HG02885 (cell line): ENCODE measurements around the gene TMEM25.
"Not testable (repeated sequence)": the region's sequence is repeated elsewhere in the genome, so short reads cannot be mapped to it uniquely, and the experiment has no call there.

Experiments
- ATAC-seq: cut with Tn5 transposase; IDR thresholded peaks from one replicate; pipeline ENCODE4 v1.9.1; 2021; ENCODE audit warnings: mild to moderate bottlenecking; ENCODE audit not compliant: unreplicated experiment, poor library complexity

TMEM25 gene

GRCh38 chr11:118531597-118532084 is 649 bp downstream of the TMEM25 start:
- no peak for ATAC-seq

- no peak for ATAC-seq
These were observed 1.1 kb downstream of the TMEM25 start for GRCh38 chr11:118532091-118532490.

- ATAC-seq = no peak
These were observed 2.1 kb downstream of the TMEM25 start for GRCh38 chr11:118532852-118533768.

DNA sequence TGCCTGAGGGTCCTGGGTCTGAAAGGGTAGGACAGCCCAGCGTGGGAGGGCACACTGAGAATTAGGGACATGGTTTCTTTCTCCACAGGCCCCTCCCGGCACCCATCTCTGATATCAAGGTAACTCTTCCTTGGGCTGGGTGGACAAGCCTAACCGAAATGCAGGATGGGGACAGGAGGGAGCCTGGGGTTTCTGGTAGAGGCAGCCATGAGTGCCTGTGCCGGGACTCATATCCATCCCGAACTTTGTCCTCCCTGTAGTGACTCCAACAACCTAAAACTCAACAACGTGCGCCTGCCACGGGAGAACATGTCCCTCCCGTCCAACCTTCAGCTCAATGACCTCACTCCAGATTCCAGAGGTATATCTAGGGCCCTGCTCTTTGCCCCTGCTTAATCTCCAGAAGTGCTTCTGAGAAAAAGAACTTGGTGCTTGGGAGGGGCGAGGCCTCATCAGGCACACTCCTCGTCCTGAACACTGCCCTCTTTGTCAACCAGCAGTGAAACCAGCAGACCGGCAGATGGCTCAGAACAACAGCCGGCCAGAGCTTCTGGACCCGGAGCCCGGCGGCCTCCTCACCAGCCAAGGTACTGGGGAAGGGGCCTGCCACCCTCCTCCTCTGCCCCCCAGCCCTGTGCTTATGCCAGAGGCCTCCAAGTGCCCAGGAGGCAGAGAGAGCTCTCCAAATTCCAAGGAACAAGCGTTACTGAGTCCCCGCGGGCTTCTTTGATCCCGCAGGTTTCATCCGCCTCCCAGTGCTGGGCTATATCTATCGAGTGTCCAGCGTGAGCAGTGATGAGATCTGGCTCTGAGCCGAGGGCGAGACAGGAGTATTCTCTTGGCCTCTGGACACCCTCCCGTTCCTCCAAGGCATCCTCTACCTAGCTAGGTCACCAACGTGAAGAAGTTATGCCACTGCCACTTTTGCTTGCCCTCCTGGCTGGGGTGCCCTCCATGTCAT is 3.1 kb downstream of the TMEM25 start:
- ATAC-seq = no peak

DNA sequence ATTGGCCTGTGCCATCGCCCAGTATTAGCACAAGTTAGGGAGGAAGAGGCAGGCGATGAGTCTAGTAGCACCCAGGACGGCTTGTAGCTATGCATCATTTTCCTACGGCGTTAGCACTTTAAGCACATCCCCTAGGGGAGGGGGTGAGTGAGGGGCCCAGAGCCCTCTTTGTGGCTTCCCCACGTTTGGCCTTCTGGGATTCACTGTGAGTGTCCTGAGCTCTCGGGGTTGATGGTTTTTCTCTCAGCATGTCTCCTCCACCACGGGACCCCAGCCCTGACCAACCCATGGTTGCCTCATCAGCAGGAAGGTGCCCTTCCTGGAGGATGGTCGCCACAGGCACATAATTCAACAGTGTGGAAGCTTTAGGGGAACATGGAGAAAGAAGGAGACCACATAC is 4.3 kb downstream of the TMEM25 start:
- ATAC-seq = no peak

- no peak for ATAC-seq
These were observed 5.7 kb downstream of the TMEM25 start for GRCh38 chr11:118536726-118537125.

DNA sequence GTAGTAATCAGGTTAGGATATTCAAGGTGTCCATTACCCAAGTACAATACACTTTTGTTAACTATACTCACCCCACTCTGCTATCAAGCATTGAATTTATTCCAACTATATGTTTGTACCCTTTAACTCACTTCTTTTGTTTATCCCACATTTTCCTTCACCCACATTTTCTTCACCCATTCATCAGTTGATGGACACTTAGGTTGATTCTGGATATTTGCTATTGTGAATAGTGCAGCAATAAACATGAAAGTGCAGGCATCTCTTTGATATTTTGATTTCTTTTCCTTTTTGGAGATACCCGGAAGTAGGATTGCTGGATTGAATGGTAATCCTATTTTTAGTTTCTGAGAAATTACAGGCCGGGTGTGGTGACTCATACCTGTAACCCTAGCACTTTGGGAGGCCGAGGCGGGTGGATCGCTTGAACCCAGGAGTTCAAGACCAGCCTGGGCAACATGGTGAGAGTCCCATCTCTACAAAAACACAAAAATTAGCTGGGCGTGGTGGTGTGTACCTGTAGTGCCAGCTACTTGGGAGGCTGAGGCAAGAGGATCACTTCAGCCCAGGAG is 6.5 kb downstream of the TMEM25 start:
- ATAC-seq = no peak

- no peak for ATAC-seq
These were observed 13.1 kb downstream of the TMEM25 start for GRCh38 chr11:118544010-118544646.

DNA sequence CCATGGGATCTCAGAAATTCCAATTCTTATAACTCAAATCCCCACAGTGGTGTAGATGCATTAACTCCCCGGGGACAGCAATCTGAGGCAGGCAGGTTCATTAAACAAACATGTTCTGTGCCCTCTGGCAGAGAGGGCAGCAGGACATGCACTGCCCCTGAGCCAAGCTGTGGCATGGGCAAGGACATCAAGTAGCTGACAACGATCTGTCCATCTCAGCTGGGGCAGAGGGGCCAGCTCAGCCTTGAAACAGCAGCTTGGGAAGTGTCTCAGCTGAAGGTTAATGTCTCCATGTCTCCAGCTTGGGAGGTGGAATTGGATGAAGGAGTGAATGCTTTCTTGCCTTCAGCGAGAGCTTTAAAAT is 13.6 kb downstream of the TMEM25 start:
- ATAC-seq = no peak

- no peak for ATAC-seq
These were observed 14.5 kb downstream of the TMEM25 start for GRCh38 chr11:118545533-118545932.

- no peak for ATAC-seq
These were observed 16.1 kb downstream of the TMEM25 start for GRCh38 chr11:118547132-118547531.

- ATAC-seq = no peak
These were observed 21.3 kb downstream of the TMEM25 start for GRCh38 chr11:118552341-118552740.

- ATAC-seq = no peak
These were observed 29.8 kb downstream of the TMEM25 start for GRCh38 chr11:118560806-118561205.

DNA sequence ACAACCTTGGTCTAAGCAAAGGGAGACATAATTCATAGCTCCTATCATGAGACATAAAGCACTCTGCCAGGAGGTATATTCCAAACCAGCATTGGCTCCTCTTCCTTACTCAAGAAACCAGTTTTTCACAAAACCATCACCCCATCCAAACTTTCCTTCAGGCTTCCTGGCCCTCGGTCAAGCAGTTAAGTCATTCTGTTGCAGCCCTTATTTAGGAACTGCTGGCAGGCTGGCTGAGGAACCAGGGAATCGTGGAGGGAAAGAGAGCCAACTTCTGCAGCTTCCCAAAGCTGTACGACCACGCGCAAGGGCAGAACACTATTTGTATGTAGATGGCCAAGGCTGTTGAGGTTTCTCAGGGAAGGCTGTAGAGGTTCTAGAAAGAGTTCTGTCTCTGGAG is 34.1 kb downstream of the TMEM25 start:
- ATAC-seq = no peak

- ATAC-seq = no peak
These were observed 38.7 kb downstream of the TMEM25 start for GRCh38 chr11:118569670-118570069.

DNA sequence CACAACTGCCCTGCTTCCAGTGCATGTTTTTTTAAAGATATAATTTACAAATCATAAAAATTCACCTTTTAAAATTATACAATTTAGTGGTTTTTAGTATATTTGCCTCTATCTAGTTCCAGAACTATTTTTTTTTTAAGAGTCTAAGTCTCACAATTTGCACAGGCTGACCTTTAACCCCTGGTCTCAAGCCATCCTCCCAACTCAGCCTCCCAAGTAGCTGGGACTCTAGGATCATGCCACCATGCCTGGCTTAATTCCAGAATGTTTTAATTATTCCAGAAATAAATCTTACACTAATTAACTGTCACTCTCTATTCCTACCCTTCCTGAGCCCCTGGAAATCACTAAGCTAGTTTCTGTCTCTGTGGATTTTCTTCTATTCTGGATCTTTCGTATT is 39.8 kb downstream of the TMEM25 start:
- no peak for ATAC-seq

- ATAC-seq = not testable (repeated sequence)
These were observed 40.7 kb downstream of the TMEM25 start for GRCh38 chr11:118571701-118572060.

DNA sequence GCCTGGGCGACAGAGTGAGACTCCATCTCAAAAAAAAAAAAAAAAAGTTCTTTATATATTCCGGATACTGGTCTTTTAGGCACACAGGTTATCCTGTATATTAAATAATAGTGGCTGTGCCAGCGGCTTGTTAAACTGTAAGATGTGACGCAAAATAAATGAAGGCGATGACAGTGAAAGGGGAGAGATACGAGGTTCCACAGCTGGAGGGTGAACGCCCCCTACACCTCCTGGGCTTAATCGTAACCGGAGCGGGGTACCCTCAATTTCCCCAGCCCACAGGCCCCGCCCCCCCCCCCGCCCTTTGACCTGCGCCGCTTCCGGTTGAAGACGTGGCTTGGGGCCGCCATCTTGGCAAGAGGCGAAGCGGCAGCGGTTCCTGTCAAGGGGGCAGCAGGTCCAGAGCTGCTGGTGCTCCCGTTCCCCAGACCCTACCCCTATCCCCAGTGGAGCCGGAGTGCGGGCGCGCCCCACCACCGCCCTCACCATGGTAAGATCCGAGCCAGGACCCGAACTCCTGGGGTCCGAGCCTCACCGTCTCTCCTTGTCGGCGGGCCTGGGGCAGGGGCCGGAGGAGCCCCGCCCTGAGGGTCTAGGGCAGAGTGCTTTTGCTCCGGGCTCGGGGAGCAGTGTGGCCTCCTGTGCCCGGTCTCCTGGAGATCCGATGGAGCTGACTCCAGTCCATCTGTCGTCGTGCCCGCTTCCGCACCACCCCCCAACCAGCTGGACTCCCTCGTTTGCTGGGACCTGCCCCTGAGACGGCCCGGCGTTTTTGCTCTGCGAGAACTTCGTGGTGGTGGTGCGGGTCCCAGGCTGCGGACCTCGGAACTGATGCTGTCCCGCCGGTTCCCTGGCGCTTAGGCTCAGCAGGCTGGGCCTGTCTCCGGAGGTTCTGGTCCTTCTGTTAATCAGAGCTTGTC is 41.3 kb downstream of the TMEM25 start, which contains the start of gene ARCN1:
TSS of gene ARCN1 (plus strand) at position 349 of the 920 bp plus-strand sequence. CDS start at position 488, 139 bp downstream.
- ATAC-seq = peak; percentile 70

- peak; percentile 43 for ATAC-seq
These were observed 42.1 kb downstream of the TMEM25 start for GRCh38 chr11:118572981-118573550.
